Left lung (tissue), 10 donors: ENCODE data around the gene PSMD13. TPM values are rescaled to one million over a fixed set of nuclear protein-coding genes. Genes with fewer than 3 reads are reported as not detected.

Experiments used
- ATAC-seq: fragments of 200-7000 bp; cut with Tn5 transposase; one replicate; pipeline ENCODE4 v1.9.1; 2020; ENCODE audit warnings: moderate library complexity
- DNase-seq, 4 donors: peaks; one replicate each; pipeline ENCODE4 v3.0.0-alpha.2; 2013 to 2020
- H3K27ac ChIP-seq, 2 donors: fragments of 200-600 bp; sonication (generic) in 1 of 2; one replicate each; pipeline versions ENCODE4 v1.5.0 to v1.8.0; 2020 to 2021
- H3K27me3 ChIP-seq, 2 donors: fragments of 200-600 bp; sonication (generic) in 1 of 2; one replicate each; pipeline versions ENCODE4 v1.5.0 to v1.8.0; 2020 to 2021
- H3K36me3 ChIP-seq, 2 donors: fragments of 200-600 bp; sonication (generic) in 1 of 2; one replicate each; pipeline versions ENCODE4 v1.5.0 to v1.8.0; 2020 to 2021
- H3K4me1 ChIP-seq, 2 donors: fragments of 200-600 bp; one replicate each; pipeline ENCODE4 v1.8.0; 2021
- H3K4me3 ChIP-seq, 2 donors: fragments of 200-600 bp; sonication (generic) in 1 of 2; one replicate each; pipeline versions ENCODE4 v1.5.0 to v1.8.0; 2020 to 2021; ENCODE audit warnings: mild to moderate bottlenecking in 1 of 2
- H3K9me3 ChIP-seq, 2 donors: fragments of 200-600 bp; sonication (generic) in 1 of 2; one replicate each; pipeline versions ENCODE4 v1.5.0 to v1.8.0; 2020 to 2021
- intact Hi-C, 2 donors: fragments of 100-400 bp; cut with DNase I; formaldehyde crosslinking; loops; one replicate each; pipeline versions ENCODE4 v1.11.2 to v1.14.2; 2022
- polyA plus RNA-seq, 6 donors: library from polyadenylated mRNA; unstranded; fragments of 120-200 nt; gene quantifications; one replicate each; pipeline ENCODE4 v1.2.1, GENCODE V29; 2013; ENCODE audit not compliant: insufficient read length in 6 of 6
- total RNA-seq, 2 donors: library from RNA; stranded (reverse); fragmentation: NEBNext Ultra II Directional; extraction: Animal tissue kit (Norgen Biotek cat#: 25700); gene quantifications; one replicate each; pipeline ENCODE4 v1.2.1, GENCODE V29; 2021
- TF ChIP-seq, protein P1 (sequence below), 2 donors: fragments of 200-600 bp; sonication (generic) in 1 of 2; IDR thresholded peaks; one replicate each; pipeline versions ENCODE4 v1.5.0 to v1.8.0; 2021; ENCODE audit warnings: antibody characterized with exemption in 2 of 2
- donor health status: DM: no; HTN: yes; CAD: no.
- donor health status: DM: no; HTN: no; CAD: no.

PSMD13 gene
- total and polyA plus RNA-seq, 8 donors: 78.0 to 157 (median 147) TPM

DNA sequence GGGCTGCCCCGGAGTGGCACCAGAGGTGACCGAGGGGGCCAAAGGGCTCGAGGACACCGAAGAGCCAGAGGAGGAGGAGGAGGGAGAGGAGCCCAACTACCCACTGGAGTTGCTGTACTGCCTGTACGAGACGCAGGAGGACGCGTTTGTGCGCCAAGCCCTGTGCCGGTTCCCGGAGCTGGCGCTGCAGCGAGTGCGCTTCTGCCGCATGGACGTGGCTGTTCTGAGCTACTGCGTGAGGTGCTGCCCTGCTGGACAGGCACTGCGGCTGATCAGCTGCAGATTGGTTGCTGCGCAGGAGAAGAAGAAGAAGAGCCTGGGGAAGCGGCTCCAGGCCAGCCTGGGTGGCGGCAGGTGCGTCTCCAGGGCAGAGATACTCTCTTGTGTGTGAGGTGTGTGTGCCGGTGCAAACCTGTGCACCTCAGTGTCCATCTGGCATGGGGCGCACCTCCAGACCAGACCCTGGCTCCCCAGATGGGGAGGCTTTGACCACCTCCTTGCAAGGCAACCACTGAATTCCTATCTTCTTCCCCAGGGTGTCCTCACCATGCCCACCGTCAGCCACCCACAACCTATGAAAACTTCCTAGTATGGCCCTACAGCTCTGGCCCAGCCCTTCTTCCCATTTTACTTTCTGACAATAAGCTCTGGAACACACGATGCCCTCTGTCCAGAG is 44.8 kb downstream of the PSMD13 start:
- TF ChIP-seq, protein P1, sequence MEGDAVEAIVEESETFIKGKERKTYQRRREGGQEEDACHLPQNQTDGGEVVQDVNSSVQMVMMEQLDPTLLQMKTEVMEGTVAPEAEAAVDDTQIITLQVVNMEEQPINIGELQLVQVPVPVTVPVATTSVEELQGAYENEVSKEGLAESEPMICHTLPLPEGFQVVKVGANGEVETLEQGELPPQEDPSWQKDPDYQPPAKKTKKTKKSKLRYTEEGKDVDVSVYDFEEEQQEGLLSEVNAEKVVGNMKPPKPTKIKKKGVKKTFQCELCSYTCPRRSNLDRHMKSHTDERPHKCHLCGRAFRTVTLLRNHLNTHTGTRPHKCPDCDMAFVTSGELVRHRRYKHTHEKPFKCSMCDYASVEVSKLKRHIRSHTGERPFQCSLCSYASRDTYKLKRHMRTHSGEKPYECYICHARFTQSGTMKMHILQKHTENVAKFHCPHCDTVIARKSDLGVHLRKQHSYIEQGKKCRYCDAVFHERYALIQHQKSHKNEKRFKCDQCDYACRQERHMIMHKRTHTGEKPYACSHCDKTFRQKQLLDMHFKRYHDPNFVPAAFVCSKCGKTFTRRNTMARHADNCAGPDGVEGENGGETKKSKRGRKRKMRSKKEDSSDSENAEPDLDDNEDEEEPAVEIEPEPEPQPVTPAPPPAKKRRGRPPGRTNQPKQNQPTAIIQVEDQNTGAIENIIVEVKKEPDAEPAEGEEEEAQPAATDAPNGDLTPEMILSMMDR (IDR thresholded peaks at IDR 0.05): no peak
- H3K4me1 ChIP-seq: peaks cover 10 to 46% of the 10 kb centered on the region in 2 donors
- peak overlapping the region in 1 of 2 donors; percentile 40 for H3K4me3 ChIP-seq
- no peak for DNase-seq
- intact Hi-C loops: no loop called here
- no peak overlapping the region for H3K27ac ChIP-seq
- peaks cover 50 to 83% of the 10 kb centered on the region in 2 donors for H3K27me3 ChIP-seq
- no peak for ATAC-seq
- no peaks in the 10 kb centered on the region for H3K9me3 ChIP-seq
- no peaks in the 10 kb centered on the region for H3K36me3 ChIP-seq

DNA sequence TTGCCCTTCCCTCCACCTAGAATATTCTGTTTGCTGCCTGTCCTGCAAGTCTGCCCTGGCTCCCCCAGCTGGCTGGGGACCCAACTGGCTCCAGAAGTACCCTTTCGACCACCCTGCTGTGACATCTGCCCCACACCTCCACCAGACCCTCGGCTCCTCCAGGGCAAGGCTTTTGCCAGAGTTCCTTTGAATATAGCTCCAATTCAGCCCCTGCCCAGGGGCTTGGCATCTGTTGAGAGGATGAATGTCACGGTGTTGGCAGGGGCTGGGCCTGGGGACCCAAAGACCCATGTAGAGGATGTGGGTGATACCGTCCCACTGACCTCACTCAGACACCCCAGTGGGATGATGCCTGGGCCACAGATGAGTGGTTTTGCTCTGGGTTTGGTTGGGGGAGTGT is 45.4 kb downstream of the PSMD13 start:
- no peaks in the 10 kb centered on the region for H3K36me3 ChIP-seq
- H3K27me3 ChIP-seq: peaks cover 50 to 88% of the 10 kb centered on the region in 2 donors
- ATAC-seq (no peak), DNase-seq (peak in 1 of 4 donors; percentile 36)
- peaks cover 10 to 46% of the 10 kb centered on the region in 2 donors for H3K4me1 ChIP-seq
- H3K27ac ChIP-seq: no peak overlapping the region
- H3K9me3 ChIP-seq: no peaks in the 10 kb centered on the region
- intact Hi-C loops: no loop called here
- TF ChIP-seq, protein P1 (IDR thresholded peaks at IDR 0.05): no peak
- no peak overlapping the region for H3K4me3 ChIP-seq

DNA sequence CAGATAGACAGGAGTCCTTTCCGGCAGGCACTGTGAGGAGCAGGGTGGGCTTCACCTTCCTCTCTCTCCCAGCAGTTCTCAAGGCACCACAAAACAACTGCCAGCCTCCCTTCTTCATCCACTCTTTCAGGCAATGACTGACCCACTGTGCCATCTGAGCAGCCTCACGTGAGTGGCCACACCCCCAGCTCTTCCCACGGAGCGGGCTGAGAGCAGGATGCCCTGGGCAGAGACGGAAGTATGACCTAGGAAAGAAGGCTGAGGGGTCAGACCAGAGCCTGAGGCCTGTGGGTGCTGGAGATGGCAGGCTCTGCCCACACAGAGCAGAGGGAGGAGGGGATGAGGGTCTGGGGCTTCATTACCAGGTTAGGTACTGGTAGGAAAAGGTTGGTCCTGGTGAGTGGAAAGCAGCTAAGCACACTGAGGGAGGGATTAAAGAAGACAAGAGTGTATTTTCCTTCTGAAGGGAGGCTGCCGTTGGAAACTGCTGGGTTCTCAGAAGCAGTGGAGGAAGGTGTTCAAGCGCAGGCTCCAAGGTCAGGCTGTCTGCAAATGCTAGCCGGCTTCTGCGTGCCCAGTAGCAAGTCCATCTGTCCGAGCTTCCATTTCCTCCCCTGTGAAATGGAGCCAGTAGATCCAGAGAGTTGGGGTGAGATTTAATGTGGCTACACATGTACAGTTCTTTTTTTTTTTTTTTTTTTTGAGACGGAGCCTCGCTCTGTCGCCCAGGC is 46.0 kb downstream of the PSMD13 start:
- no peak for ATAC-seq
- intact Hi-C loops: no loop called here
- H3K9me3 ChIP-seq: no peaks in the 10 kb centered on the region
- H3K27ac ChIP-seq: no peak overlapping the region
- peaks cover 50 to 85% of the 10 kb centered on the region in 2 donors for H3K27me3 ChIP-seq
- no peak overlapping the region for H3K4me3 ChIP-seq
- no peaks in the 10 kb centered on the region for H3K36me3 ChIP-seq
- peak in 1 of 4 donors; percentile 24 for DNase-seq
- peaks cover 10 to 45% of the 10 kb centered on the region in 2 donors for H3K4me1 ChIP-seq
- TF ChIP-seq, protein P1 (IDR thresholded peaks at IDR 0.05): no peak

DNA sequence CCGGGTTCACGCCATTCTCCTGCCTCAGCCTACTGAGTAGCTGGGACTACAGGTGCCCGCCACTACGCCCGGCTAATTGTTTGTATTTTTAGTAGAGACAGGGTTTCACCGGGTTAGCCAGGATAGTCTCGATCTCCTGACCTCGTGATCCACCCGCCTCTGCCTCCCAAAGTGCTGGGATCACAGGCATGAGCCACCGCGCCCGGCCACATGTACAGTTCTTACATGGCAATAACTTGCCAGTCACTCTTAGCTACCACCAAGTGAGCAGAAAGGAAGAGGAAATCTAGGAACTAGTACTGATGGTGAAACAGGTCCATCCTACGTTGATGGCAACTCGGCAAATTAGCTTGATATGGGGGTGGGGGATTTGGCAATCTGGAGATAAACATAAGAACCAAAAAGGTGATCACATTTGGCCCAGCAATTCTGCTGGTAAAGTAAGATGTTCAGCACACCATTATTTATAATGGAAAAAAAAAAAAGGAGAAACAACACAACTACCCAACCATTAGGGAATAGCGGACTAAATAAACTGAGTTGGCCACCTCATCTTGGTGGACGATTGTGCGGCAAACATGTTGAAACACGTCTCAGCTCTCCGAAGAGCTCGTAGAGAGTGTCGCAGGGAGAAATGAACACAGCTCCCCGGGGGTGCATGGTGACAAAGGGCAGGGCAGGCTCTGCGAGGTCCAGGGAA is 46.8 kb downstream of the PSMD13 start:
- no peak overlapping the region for H3K4me3 ChIP-seq
- DNase-seq: peak in 1 of 4 donors; percentile 55
- intact Hi-C loops: no loop called here
- no peaks in the 10 kb centered on the region for H3K9me3 ChIP-seq
- peaks cover 10 to 45% of the 10 kb centered on the region in 2 donors for H3K4me1 ChIP-seq
- peaks cover 45 to 83% of the 10 kb centered on the region in 2 donors for H3K27me3 ChIP-seq
- no peak overlapping the region for H3K27ac ChIP-seq
- TF ChIP-seq, protein P1 (IDR thresholded peaks at IDR 0.05): no peak
- H3K36me3 ChIP-seq: no peaks in the 10 kb centered on the region
- no peak for ATAC-seq
